ENCODE measurements around the gene SPOPL.

SPOPL gene

DNA sequence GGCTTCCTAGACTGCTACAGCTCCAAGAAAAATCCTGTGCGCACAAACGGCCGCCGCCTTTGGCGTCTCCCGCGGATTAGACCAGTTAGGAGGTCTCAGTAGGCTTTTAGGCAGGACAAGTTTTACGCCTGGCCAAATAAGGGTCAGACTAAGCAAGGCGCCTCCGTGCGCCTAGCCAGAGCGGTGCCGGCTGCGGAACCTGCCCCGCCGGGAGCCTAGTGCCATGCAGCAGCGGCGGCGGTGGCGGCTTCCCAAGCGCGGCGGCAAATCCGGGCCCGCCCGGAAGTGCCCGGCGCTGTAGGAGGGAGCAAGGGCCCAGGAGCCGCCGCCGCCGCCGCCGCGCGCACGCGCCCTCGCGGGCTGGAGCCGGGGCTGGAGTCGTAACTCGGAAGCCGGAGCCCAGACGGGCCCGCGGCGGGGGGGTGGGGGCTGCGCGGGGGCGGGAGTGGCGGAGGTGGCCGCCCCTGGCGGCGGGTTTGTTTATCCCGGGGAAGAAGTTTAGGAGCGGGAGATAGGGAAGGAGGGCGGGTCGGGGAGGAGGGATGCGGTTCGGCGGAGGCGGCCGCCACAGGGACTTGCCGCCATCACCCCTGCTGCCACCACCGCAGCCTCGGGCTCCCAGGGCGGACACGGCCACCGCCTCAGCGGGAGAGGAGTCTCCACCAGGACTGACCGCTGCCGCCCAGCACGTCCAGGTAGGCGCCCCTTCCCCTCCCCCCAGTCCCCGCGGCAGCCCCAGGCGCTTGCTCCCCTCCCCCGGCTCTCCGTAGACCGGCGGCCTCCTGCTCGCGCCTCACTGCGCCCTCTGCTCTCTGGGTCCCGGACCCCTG lies at the start of gene SPOPL:
Gene SPOPL (plus strand): TSS at position 346 of the 830 bp plus-strand sequence. CDS start 48,447 bp downstream, outside the sequence.
- ATAC-seq (ENCODE audit: low read depth): peak; percentile 86
- TF ChIP-seq, protein P1, sequence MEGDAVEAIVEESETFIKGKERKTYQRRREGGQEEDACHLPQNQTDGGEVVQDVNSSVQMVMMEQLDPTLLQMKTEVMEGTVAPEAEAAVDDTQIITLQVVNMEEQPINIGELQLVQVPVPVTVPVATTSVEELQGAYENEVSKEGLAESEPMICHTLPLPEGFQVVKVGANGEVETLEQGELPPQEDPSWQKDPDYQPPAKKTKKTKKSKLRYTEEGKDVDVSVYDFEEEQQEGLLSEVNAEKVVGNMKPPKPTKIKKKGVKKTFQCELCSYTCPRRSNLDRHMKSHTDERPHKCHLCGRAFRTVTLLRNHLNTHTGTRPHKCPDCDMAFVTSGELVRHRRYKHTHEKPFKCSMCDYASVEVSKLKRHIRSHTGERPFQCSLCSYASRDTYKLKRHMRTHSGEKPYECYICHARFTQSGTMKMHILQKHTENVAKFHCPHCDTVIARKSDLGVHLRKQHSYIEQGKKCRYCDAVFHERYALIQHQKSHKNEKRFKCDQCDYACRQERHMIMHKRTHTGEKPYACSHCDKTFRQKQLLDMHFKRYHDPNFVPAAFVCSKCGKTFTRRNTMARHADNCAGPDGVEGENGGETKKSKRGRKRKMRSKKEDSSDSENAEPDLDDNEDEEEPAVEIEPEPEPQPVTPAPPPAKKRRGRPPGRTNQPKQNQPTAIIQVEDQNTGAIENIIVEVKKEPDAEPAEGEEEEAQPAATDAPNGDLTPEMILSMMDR (IDR thresholded peaks at IDR 0.05; ENCODE audit: poor library complexity, severe bottlenecking): peak; percentile 18
- Histone ChIP-seq H3K4me1 (ENCODE audit: insufficient read depth, poor library complexity, severe bottlenecking) (peaks cover 15% of the 10 kb centered on the region), H3K4me3 (ENCODE audit: severe bottlenecking) (peak within 1 kb of the TSS; percentile 57), H3K27me3 (ENCODE audit: insufficient read depth, poor library complexity, severe bottlenecking) (no peaks in the 10 kb centered on the region), H3K27ac (ENCODE audit: poor library complexity, severe bottlenecking) (peak within 1 kb of the TSS; percentile 76), H3K9me3 (ENCODE audit: severe bottlenecking) (no peaks in the 10 kb centered on the region), H3K36me3 (ENCODE audit: low read depth) (no peaks in the 10 kb centered on the region)
- DNase-seq (ENCODE audit: low spot score): peak; percentile 82

DNA sequence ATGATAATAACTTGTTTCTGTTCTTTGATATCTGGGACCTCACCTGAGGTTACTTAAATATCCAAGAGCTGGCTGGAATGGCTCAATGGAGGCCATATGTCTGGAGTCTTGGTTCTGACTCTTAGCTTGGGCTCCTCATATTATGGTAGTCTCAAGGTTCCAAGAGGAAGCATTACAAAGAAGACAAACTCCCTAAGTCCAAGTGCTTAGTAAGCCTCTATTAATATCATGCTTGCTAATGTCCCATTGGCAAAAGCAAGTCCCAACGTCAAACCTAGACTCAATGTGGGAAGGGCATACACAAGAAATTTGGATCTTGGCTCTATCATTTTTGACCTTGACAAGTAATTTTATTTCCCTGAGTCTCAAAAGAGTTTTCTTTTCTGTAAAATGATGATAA lies 49.2 kb upstream of the SPOPL start:
- ATAC-seq (ENCODE audit: low read depth) (no peak), DNase-seq (ENCODE audit: low spot score) (no peak)
- TF ChIP-seq, protein P1 (IDR thresholded peaks at IDR 0.05; ENCODE audit: poor library complexity, severe bottlenecking): no peak
- Histone ChIP-seq H3K4me1 (ENCODE audit: insufficient read depth, poor library complexity, severe bottlenecking) (peaks cover 16% of the 10 kb centered on the region), H3K27me3 (ENCODE audit: insufficient read depth, poor library complexity, severe bottlenecking) (no peaks in the 10 kb centered on the region), H3K9me3 (ENCODE audit: severe bottlenecking) (no peaks in the 10 kb centered on the region), H3K27ac (ENCODE audit: poor library complexity, severe bottlenecking) (no peak overlapping the region), H3K36me3 (ENCODE audit: low read depth) (no peaks in the 10 kb centered on the region), H3K4me3 (ENCODE audit: severe bottlenecking) (no peak overlapping the region)

DNA sequence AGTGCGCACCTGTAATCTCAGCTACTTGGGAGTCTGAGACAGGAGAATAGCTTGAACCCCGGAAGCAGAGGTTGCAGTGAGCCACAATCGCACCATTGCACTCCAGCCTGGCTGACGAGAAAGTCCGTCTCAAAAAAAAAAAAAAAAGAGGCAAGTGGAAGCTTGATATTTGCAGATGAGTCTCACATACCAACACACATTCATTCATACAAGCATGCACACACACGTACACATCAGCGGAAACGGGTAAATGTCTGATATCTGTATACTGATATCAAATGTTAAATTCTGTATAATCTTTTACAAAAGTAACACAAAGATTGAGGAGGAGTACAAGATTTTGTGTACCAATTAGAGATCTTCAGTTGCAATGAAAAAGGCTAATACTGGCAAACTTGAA lies 47.8 kb upstream of the SPOPL start:
- Histone ChIP-seq H3K4me1 (ENCODE audit: insufficient read depth, poor library complexity, severe bottlenecking) (peaks cover 16% of the 10 kb centered on the region), H3K4me3 (ENCODE audit: severe bottlenecking) (no peak overlapping the region), H3K27ac (ENCODE audit: poor library complexity, severe bottlenecking) (peak overlapping the region; percentile 53), H3K36me3 (ENCODE audit: low read depth) (no peaks in the 10 kb centered on the region), H3K9me3 (ENCODE audit: severe bottlenecking) (no peaks in the 10 kb centered on the region), H3K27me3 (ENCODE audit: insufficient read depth, poor library complexity, severe bottlenecking) (no peaks in the 10 kb centered on the region)
- ATAC-seq (ENCODE audit: low read depth): peak; percentile 72
- TF ChIP-seq, protein P1 (IDR thresholded peaks at IDR 0.05; ENCODE audit: poor library complexity, severe bottlenecking): no peak
- DNase-seq (ENCODE audit: low spot score): no peak

DNA sequence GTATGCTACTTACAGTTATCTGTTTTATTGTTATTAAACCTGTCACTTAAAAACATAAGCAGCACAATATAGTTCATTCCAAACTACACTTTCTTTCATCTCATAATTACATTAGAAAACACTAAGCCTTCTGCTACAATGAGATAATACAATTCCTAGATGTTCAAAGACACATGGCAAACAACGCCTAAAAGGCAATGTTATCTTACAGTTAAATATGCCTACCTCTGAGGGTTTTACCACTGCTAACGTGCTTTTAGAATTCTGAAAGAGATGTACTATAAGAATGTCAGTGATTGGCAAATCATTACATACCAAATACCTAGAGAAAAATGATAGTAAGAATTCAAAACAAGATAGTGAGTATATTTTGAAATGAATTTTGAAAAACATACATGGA lies 46.8 kb upstream of the SPOPL start:
- TF ChIP-seq, protein P1 (IDR thresholded peaks at IDR 0.05; ENCODE audit: poor library complexity, severe bottlenecking): no peak
- Histone ChIP-seq H3K27ac (ENCODE audit: poor library complexity, severe bottlenecking) (peak overlapping the region; percentile 53), H3K4me1 (ENCODE audit: insufficient read depth, poor library complexity, severe bottlenecking) (peaks cover 16% of the 10 kb centered on the region), H3K36me3 (ENCODE audit: low read depth) (no peaks in the 10 kb centered on the region), H3K9me3 (ENCODE audit: severe bottlenecking) (no peaks in the 10 kb centered on the region), H3K27me3 (ENCODE audit: insufficient read depth, poor library complexity, severe bottlenecking) (no peaks in the 10 kb centered on the region), H3K4me3 (ENCODE audit: severe bottlenecking) (no peak overlapping the region)
- DNase-seq (ENCODE audit: low spot score) (no peak), ATAC-seq (ENCODE audit: low read depth) (no peak)

DNA sequence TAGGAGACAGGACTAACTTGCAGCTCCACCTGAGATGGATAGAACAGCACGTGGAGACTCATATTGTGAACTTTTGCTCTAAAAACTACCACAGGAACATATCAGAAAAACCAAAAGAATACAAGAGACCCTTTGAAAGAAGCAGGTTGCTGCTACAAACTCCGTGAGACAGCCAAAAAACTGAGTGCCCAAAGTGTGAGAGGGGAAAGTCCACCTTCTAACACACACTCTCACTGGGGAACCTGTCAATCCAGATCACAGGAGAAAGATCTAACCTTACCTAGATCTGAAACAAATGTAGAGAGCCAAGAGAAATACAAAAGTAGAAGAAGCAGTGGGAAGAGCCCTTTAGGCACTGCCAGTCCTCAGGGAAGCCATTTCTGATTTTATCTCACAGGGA lies 46.3 kb upstream of the SPOPL start:
- TF ChIP-seq, protein P1 (IDR thresholded peaks at IDR 0.05; ENCODE audit: poor library complexity, severe bottlenecking): no peak
- Histone ChIP-seq H3K4me3 (ENCODE audit: severe bottlenecking) (no peak overlapping the region), H3K27me3 (ENCODE audit: insufficient read depth, poor library complexity, severe bottlenecking) (no peaks in the 10 kb centered on the region), H3K9me3 (ENCODE audit: severe bottlenecking) (no peaks in the 10 kb centered on the region), H3K27ac (ENCODE audit: poor library complexity, severe bottlenecking) (peak overlapping the region; percentile 53), H3K4me1 (ENCODE audit: insufficient read depth, poor library complexity, severe bottlenecking) (peaks cover 16% of the 10 kb centered on the region), H3K36me3 (ENCODE audit: low read depth) (no peaks in the 10 kb centered on the region)
- no peak for DNase-seq (ENCODE audit: low spot score)
- no peak for ATAC-seq (ENCODE audit: low read depth)
